HepG2 (cell line): ENCODE data around the gene TIMM23. TPM values are rescaled to one million over a fixed set of nuclear protein-coding genes. Genes with fewer than 3 reads are reported as not detected.

Source experiments
- ELF1 ChIP-seq: sonication (generic); formaldehyde crosslinking; IDR thresholded peaks from 2 replicates; pipeline ENCODE4 v1.4.0; 2020; ENCODE audit warnings: missing genetic modification reagents
- ISL2 ChIP-seq: sonication (generic); formaldehyde crosslinking; IDR thresholded peaks from 2 replicates; pipeline ENCODE4 v1.5.0; 2020; ENCODE audit warnings: missing genetic modification reagents
- MED1 ChIP-seq: sonication (generic); formaldehyde crosslinking; IDR thresholded peaks from 2 replicates; pipeline ENCODE4 v1.4.0; 2020; ENCODE audit warnings: missing genetic modification reagents
- NAIF1 ChIP-seq: sonication (generic); formaldehyde crosslinking; IDR thresholded peaks from 2 replicates; pipeline ENCODE4 v1.5.0; 2020; ENCODE audit warnings: mild to moderate bottlenecking, missing genetic modification reagents, borderline replicate concordance
- NCOA5 ChIP-seq: sonication (generic); formaldehyde crosslinking; IDR thresholded peaks from 2 replicates; pipeline ENCODE4 v1.4.0; 2020; ENCODE audit warnings: missing genetic modification reagents
- PITX1 ChIP-seq: sonication (generic); formaldehyde crosslinking; IDR thresholded peaks from 2 replicates; pipeline ENCODE4 v1.5.1; 2020; ENCODE audit warnings: mild to moderate bottlenecking, missing genetic modification reagents
- SP5 ChIP-seq: IDR thresholded peaks from 2 replicates; pipeline ENCODE4 v1.6.1; 2016; ENCODE audit warnings: low read depth, borderline replicate concordance
- SRSF9 ChIP-seq: fragments of 200-400 bp; formaldehyde crosslinking; IDR thresholded peaks from 2 replicates; pipeline ENCODE4 v1.6.1; 2018; ENCODE audit warnings: borderline replicate concordance, mild to moderate bottlenecking, low read depth, low read length; ENCODE audit not compliant: insufficient read depth, poor library complexity, severe bottlenecking
- TARDBP ChIP-seq: sonication (generic); formaldehyde crosslinking; IDR thresholded peaks from 2 replicates; pipeline ENCODE4 v1.8.0; 2022; ENCODE audit warnings: mild to moderate bottlenecking, missing genetic modification reagents
- TBX3 ChIP-seq: fragments of 450-650 bp; IDR thresholded peaks from 2 replicates; pipeline ENCODE4 v1.6.1; 2017; ENCODE audit warnings: antibody characterized with exemption, mild to moderate bottlenecking, inconsistent platforms, borderline replicate concordance
- TFAP4 ChIP-seq: sonication (generic); IDR thresholded peaks from 2 replicates; pipeline ENCODE4 v1.6.1; 2016; ENCODE audit warnings: low read depth, borderline replicate concordance
- TRAFD1 ChIP-seq: sonication (generic); formaldehyde crosslinking; IDR thresholded peaks from 2 replicates; pipeline ENCODE4 v1.5.1; 2020; ENCODE audit warnings: missing genetic modification reagents, mild to moderate bottlenecking, borderline replicate concordance
- ZBTB43 ChIP-seq: sonication (generic); formaldehyde crosslinking; conservative IDR thresholded peaks from 2 replicates; pipeline ENCODE4 v1.4.0; 2020; ENCODE audit warnings: missing genetic modification reagents
- ZNF552 ChIP-seq: sonication (generic); formaldehyde crosslinking; IDR thresholded peaks from 2 replicates; pipeline ENCODE4 v1.9.0; 2022; ENCODE audit warnings: missing genetic modification reagents, mild to moderate bottlenecking, borderline replicate concordance
- ZSCAN9 ChIP-seq: IDR thresholded peaks from 2 replicates; pipeline ENCODE4 v1.6.1; 2016; ENCODE audit warnings: borderline replicate concordance
- ZXDC ChIP-seq: sonication (generic); formaldehyde crosslinking; IDR thresholded peaks from 2 replicates; pipeline ENCODE4 v1.5.0; 2020; ENCODE audit warnings: mild to moderate bottlenecking, missing genetic modification reagents
- polyA plus RNA-seq, 8 experiments: library from polyadenylated mRNA; depleted of rRNA in 3 of 8; stranded (reverse) in 7 of 8; unstranded in 1 of 8; fragments of >200 nt; fragmentation: Illumina TruSeq in 4 of 8; extraction: Trizol in 4 of 8; gene quantifications; 2 replicates each; pipeline versions ENCODE4 v1.2.1 to v1.2.3, GENCODE V29; 2011 to 2016; ENCODE audit warnings: low read depth in 4 of 8, missing spikeins in 1 of 8, mixed read lengths in 1 of 8; ENCODE audit not compliant: insufficient read depth in 1 of 8
- total RNA-seq, 5 experiments: library from RNA; depleted of rRNA; stranded (reverse); fragments of >200 nt; fragmentation: Illumina TruSeq; extraction: Trizol; gene quantifications; 2 replicates each; pipeline ENCODE4 v1.2.3, GENCODE V29; 2016; ENCODE audit warnings: low read depth in 1 of 5
- TF ChIP-seq, protein P1 (sequence below): sonication (generic); formaldehyde crosslinking; IDR thresholded peaks from 2 replicates; pipeline ENCODE4 v1.5.0; 2020; ENCODE audit warnings: missing genetic modification reagents, mild to moderate bottlenecking, borderline replicate concordance

The TIMM23 gene
- total and polyA plus RNA-seq, 2 of the 13 experiments (the other 11 are each of a cell fraction or from before 2014, with no cell fraction given): 80.2 to 98.6 TPM

- TF ChIP-seq ELF1: no peak
- TF ChIP-seq ZBTB43 (CRISPR knock-in tag): 0 out of 2 replicates have a peak, but pooled peaks have one; percentile 13
- TF ChIP-seq PITX1 (CRISPR knock-in tag): peak; percentile 15; the same call in 1 of the 2 replicates
- no peak for TF ChIP-seq NCOA5 (CRISPR knock-in tag)
- TF ChIP-seq TRAFD1 (CRISPR knock-in tag): no peak
- TF ChIP-seq TFAP4: peak; percentile 49; the same call in 1 of the 2 replicates
- 0 out of 2 replicates have a peak, but pooled peaks have one; percentile 19 for TF ChIP-seq SP5 (CRISPR knock-in tag)
- TF ChIP-seq ZNF552 (CRISPR knock-in tag): no peak
- no peak for TF ChIP-seq TBX3
- peak; percentile 78 for TF ChIP-seq MED1 (CRISPR knock-in tag)
- TF ChIP-seq NAIF1: 0 out of 2 replicates have a peak, but pooled peaks have one; percentile 27
- TF ChIP-seq SRSF9: no peak
- TF ChIP-seq ZSCAN9 (CRISPR knock-in tag): peak; percentile 65; the same call in 1 of the 2 replicates
- TF ChIP-seq ZXDC (CRISPR knock-in tag): no peak
- TF ChIP-seq TARDBP (CRISPR knock-in tag): peak; percentile 53; the same call in 1 of the 2 replicates
- TF ChIP-seq ISL2 (CRISPR knock-in tag): peak; percentile 53; the same call in 1 of the 2 replicates
- TF ChIP-seq, protein P1, sequence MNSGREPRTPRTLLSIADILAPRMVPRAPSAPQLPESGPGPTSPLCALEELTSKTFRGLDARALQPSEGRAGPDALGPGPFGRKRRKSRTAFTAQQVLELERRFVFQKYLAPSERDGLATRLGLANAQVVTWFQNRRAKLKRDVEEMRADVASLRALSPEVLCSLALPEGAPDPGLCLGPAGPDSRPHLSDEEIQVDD (CRISPR knock-in tag): no peak
Observed at GRCh38 chr10:46028584-46029460, 56.5 kb downstream of the TIMM23 start (continued).
